Stimulated activated CD8-positive, alpha-beta memory T cell treated with anti-CD3 and anti-CD28 coated beads, Interleukin-15, amount 100 ng/mL, for 4 hours (primary cell): ENCODE measurements around the gene QRICH2.
"Not testable (repeated sequence)": the region's sequence is repeated elsewhere in the genome, so short reads cannot be mapped to it uniquely, and the experiment has no call there.

ENCODE experiments used
- DNase-seq, 2 donors: peaks; one replicate each; pipeline ENCODE4 v3.0.0-alpha.2; 2020; ENCODE audit warnings: low read depth in 2 of 2

QRICH2 gene

DNA sequence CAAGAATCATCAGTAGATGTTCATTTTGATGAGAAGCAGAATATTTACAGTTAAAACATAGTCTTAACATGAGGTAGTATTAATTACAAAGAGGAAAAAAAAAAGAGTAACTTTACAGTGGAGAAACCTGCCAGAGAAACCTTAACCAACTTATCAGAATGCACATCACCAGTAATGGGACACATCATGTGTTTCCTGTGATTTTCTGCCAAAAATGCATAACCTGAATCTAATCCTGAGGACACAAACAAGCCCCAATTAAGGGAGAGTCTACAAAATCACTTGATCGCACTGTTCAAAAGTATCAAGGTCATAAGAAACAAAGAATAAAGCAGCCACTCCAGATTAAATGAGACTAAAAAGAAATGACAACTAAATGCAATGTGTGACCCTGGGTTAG lies 18.2 kb upstream of the QRICH2 start:
- no peak for DNase-seq

DNA sequence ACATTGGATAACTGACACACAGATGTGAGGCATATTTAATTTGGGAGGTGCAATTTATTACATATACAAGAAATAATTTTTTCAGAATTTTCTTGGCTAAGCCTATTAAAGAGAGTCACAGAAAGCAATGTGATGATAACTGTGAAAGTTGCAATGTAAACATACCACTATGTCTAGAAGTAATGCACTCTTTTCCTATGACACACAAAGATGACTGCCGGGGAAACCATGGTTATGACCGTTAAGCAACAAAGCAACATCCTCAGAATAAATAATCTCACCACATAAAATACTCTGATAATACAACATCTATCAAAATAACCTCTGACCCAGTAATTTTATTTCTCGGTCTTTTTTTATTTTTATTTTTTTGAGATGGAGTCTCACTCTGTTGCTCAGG lies 10.5 kb upstream of the QRICH2 start:
- no peak for DNase-seq

DNA sequence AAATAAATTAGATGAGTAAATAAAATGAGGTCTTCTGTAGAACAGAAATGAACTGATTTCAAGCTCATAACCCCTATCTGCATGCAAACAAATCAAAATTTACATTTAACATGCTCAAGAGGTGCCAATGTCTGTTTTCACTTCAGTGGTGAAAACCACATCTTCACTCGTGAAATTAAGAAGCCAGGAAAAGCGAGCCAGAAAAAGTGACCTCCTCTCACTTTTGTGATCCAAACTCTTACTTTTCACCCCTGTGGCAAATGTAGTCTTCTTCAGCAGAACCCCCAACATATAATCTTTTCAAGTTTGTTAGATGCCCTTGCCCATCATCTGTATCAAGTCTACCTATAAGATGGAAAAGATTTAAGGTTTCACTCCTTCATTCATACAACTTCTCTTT lies 9.5 kb upstream of the QRICH2 start:
- no peak for DNase-seq

DNA sequence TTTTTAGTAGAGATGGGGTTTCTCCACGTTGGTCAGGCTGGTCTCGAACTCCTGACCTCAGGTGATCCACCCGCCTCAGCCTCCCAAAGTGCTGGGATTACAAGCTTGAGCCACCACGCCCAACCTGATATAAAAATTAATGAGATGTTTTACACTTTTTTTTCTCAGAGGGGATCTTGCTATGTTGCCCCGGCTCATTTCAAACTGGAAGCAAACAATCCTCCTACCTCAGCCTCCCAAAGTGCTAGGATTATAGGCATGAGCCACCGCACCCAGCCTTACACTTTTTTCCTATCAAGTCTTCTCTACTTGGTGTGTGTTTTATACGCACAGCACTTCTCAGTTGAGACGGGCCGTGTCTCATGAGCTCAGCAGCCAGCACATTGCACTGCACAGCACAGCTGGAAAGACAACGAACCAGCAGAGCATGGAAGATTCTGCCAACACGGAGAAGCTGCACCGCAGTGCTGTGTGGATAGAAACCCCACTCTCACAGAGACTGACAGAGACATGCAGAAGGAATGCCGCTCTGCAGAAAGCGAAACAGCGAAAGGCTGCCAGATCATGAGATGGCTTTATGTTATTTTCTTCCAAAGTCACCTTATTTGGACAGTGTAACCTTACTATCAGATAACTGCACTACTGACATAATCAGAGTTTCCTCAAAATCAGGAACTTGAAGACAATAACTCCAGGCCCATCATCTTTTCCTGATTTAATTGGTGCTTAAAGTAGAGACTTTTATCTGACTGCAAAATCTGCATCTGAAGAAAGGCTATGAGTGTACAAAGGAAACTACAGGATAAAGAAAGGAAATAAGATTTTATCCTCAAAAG lies 6.5 kb upstream of the QRICH2 start:
- DNase-seq: no peak

DNA sequence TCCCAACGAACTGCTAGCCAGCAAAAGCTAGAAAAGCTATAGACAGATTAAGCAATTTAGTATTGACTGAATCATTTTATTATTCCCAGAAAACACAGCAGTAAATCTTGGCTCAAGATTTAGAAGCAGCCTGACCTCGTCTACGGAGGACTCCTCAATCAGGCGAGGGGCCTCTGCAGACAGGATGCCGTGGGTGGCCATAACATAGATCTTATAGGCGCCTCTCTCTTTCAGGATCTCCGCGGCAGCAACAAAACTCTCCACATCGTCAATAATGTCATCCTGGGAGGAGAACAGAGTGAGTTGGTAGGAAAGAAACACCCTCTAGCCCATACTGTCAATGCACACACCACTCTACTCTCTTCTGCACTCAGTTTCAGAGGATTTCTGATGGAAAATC lies 4.7 kb upstream of the QRICH2 start:
- no peak for DNase-seq

DNA sequence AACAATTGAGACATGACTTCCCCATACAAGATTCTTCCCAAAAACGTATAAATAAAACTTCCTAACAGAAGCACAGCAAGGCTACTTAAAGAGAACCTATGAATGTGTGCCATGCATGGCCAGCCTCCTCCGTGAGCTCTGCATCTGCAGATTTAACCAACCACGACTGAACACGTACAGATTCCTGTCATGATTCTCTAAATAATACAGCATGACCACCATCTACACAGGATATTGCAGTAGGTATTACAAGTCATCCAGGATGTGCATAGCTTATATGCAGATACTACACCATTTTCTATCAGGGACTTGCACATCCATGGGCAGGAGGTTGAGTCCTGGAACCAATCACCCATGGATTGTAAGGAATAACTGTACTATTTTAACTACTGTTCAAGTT lies 1.4 kb upstream of the QRICH2 start:
- DNase-seq: no peak

DNA sequence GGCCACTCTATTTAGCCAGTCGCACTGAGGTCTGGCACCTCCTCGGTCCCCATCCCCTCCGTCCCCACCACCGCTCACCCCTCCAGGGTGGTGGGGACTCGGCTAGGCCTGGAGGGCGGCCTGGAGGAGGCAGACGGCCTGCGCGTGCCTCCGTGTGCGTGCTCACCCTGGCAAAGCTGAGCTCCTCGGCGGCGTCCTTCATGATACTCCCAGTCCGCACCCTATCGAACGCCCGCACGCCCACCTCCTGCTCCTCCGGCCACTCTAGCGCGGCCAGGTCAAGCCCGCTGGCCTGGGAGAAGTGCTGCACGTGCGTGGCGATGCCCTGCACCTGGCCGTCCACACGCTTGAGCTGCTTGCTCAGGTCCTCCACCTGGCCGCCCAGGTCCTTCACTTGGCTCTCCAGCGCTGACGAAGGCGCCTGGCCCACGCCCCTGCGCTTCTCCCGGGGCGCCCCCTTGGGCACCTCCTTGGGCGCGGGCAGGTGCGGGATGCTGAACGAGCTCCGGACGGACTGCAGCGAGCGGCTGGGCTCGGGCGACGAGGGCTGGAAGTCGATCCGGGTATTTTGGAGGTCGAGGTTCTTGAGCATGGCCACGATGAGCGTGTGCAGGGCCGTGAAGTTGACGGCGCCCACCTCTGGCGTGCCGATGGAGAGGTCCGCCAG lies 644 bp downstream of the QRICH2 start:
- DNase-seq: no peak

DNA sequence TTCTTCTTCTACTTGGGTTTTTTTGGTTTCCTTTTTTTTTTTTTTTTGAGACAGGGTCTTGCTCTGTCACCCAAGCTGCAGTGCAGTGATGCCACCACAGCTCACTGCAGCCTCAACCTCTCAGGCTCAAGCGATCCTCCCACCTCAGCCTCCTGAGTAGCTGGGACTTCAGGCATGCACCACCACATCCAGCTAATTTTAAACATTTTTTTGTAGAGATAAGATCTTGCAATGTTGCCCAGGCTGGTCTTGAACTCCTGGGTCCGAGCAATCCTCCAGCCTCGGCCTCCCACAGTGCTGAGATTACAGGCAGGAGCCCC lies 3.0 kb downstream of the QRICH2 start:
- DNase-seq: not testable (repeated sequence)

DNA sequence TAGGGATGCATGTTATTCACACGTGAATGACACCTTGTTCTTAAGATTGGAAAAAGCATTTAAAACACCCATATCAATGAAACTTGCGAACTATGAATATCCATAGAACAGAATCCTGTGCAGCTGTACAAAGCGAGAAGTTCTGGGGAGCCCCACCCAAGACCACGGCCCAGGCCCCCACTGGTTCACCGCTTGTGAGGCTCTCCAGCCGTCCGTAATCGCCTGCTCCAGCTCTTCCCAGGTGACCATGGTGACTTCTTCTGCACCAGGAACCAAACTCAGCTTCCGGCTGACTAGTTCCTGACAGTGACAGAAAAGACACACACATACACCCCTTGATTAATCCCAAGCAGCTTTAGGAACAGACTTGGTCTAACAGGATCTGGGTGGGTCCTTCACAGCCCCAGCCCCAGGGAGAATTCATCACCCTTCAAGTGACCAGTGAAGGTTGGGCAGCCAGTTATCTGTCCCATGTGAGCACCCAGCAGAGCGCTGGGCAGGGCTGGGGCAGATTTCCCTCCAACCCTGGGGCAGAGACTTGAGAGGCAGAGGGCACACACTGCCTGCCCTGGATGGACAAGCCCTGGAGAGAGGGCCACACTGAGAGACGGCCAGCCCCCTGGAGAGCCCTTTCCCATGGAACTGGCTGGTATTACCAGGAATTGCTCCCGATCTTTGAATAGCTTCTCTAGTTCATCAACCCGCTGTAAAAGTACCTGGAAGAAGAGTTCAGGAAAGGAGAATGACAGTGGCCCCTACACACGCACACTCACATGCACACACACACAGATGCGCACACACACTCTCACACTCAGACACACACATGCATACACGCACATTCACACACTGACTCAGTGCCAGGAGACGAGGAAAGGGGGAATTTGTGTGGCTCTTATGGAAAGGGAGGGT lies 3.6 kb downstream of the QRICH2 start:
- DNase-seq: no peak

DNA sequence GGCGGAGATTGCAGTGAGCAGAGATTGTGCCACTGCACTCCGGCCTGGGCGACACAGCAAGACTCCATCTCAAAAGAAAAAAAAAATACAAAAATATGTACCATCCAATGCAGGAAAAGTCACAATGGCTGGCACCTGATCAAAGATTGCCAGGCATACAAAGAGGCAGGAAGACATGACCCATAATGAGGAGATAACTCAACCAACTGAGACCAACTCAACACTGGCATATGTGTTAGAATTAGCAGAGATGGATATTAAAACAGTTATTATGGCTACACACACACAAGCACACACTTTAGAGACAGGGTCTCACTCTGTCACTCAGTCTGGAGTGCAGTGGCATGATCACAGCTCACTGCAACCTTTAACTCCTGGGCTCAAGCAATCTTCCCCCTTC lies 10.6 kb downstream of the QRICH2 start:
- no peak for DNase-seq

DNA sequence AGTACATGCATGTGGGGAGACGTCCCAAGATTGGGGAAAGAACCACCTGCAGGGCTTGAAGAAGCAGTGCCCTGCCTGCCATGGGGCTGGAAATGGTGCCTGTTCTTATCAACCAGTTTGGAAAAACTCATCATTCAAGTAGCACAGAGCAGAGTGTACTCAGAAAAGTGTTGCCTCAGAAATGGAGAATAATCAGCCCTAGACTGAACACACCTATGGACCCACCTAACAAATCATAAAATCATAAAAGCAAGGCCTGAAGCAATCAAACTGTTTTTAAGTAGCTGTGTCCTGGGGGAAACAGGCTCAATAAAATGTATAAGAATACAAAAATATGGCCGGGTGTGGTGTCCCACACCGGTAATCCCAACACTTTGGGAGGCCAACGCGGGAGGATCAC lies 11.2 kb downstream of the QRICH2 start:
- no peak for DNase-seq

DNA sequence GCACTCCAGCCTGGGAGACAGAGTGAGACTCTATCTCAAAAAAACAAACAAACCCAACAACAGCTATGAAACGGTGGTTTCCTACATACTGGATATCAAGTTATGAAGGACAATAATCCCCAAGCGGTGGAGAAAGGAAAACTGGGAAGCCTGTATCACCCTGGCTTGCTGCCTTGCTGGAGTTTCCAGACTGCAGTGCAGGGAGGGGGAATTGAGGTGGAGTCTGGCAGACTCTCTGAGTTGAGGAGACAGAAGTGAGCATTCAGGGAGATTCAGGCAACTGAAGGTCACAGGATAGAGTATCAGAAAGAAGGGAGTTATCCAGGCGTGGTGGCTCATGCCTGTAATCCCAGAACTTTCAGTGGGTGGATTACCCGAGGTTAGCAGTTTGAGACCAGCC lies 11.9 kb downstream of the QRICH2 start:
- no peak for DNase-seq

DNA sequence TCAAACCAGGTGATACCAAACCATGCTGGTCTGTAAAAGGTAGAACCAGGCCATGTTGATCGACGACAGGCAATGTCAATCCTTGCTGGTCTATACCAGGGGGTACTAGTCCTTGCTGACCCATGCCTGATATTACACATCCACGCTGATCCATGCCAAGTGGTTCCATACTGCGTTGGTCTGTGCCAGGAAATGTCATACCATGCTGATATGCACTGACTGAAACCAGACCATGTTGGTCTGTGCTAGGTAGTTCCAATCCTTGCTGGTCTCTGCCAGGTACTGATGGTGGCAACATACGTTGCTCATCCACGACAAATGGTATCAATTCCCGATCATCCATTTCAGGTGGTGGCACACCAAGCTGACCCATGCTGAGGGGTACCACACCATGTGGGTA lies 15.0 kb downstream of the QRICH2 start:
- no peak for DNase-seq

DNA sequence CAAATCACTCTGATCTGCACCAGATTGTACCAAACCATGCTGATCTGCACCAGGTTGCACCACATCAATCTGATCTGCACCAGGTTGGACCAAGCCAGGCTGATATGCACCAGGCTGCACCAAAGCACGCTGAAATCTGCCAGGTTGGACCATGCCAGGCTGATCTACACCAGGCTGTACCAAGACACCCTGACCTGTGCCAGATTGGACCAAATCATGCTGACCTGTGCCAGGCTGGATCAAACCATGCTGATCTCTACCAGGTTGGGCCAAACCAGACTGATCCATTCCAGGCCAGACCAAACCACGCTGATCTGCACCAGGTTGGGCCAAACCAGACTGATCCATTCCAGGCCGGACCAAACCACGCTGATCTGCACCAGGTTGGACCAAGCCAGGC lies 15.5 kb downstream of the QRICH2 start:
- DNase-seq: no peak

DNA sequence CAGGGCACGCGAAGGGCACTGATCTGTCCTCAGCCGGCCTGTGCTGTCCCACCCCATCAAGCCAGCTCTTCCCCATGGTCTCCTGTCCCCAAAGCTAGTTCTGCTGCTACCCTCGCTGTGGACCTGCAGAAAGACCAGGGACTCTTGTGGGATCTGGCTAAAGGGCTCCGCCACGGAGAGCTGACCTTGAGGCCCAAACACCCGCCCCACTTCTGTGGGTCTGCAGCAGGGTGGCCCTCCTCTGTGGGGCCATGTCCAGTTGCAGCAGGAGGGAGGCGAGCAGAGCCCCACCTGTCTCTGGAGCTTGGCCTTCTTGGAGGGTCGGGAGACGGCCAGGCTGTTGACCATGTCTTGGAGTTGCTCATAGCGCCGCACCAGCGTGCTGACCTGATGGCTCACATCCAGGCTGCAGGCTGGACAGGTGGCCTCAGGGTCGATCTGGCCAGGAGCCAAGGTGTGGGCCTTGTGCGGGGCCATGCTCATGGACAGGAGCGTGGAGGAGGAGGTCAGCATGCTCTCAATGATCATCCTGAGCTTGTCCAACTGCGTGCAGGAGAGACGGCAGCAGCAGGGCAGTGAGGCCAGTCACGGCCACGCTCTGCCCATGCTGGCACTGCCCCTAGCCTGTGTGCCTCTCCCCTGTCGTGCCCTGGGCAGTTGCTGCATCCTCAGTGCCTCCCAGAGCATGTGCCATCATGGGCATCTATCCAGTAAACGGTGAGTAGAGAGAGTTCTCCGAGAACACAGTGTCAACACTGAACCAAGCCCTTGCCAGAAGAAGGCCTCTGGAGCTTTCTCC lies 26.3 kb downstream of the QRICH2 start:
- DNase-seq: no peak

DNA sequence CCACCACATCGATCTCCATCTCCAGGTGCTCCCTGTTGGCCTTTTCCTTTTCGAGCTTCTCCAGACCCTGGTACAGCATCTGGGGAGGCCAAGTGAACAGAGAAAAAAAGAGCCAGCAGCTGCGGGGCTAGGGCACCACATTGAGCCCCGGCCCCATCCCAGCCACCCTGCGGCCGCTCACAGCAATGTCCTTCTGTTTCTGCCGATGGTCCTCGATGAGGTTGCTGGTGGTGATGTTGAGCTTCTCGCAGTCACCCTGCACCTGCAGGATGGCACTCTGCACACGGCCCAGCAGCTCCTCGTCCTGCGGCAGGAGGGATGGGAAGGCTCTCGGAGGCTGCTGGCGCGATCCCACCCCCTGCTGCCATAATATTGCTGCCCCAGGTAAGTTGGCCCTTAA lies 27.4 kb downstream of the QRICH2 start:
- DNase-seq: no peak

DNA sequence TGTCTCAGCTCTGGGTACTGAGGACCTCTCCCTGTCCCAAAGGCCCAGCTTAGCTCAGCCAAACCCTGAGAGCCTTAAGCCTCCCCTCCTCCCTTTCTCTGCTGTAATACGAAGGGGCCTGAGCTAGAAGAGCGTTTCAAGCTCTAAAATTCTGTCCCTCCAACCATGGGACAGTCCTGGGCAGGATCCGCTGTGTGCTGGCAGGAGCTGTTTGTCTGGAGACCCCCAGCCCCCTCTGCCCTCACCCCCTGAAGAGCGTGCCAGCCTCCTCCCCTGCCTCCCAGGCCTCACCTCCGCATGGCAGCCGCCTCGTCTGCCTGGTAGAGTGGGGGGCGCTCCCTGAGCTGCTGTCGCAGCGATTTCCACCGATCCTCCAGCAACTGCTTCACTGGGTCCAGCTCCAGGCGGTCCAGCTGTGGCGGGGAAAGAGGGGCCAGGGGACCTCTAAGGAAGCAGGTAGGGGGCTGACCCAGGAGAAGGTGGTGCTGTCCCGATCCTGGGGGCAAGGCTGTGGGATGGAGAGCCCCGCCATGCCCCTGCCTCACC lies 28.3 kb downstream of the QRICH2 start:
- no peak for DNase-seq

DNA sequence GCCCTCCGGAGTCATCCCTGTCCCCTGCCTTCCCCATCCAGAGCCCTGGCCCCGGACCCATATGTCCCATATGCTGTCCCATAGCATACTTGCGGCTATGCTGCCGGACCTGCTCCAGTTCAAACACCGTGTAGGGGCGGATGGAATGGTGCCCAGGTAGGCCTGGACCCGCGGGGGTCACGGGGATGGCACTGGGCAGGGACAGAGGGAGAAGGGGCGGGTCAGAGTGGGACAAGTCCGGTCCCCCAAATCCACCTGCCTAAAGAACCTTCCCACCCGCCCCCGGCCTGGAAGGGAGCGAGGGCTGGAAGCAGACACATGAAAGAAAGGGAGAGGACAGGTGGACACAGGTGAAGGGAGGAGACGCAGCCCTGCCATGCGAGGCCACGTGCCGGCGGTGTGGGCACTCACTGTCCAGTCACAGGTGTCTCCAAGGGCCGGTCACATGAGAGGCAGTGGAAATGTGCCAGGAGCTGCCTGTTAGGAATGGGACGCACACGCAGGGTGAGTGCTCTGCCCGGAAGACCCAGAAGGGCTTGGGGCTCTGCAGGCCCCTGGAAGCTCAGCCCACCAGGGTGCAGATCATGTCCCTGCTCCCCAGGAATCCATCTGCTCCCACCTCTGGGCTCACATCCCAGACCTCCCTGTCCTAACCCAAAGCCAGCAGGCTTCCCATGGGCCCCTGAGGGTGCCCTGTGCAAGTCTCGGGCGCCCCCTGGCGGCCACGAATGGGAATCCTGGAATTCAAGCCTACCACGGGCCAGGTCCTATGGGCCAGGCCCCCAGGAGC lies 28.9 kb downstream of the QRICH2 start:
- DNase-seq: peak; percentile 52 to 69

DNA sequence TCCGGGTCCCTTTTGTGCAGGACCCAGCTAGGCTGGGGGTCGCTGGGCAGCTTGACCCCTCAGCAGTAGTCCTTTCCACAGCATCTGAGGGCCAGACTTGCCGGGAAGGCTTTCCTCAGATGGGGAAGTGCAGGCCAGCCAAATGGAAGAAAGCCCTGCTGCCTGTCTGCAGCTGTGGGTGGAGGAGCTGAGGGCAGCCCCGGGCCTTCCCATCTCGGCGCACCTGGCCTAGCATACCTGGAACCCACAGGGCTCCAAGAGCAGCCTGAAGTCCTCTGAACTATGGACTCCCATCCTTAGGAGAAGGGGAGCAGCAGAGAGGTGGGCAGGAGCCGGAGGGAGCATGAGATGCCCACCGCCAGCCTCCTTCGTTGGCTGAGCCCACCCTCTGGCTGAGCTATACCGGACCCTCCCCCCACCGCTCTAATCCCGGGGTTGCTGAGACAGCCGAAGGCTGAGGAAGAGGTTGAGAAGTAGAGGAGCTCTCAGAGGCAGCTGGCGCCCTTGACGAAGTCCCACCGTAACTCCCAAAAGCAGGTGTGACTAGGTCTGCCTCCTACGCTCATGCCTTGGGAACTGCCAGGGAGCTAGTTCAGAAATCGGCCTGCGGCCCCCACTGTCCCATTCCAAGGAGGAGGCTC lies 29.7 kb downstream of the QRICH2 start:
- DNase-seq: no peak
